GM18505 (cell line): Measurements from ENCODE around the gene DNAJC15.

ENCODE experiments used
- ATAC-seq: cut with Tn5 transposase; IDR thresholded peaks from one replicate; pipeline ENCODE4 v1.9.1; 2021; ENCODE audit not compliant: unreplicated experiment
- POLR2A ChIP-seq: IDR thresholded peaks from 4 replicates; pipeline ENCODE4 v1.6.1; 2011; ENCODE audit warnings: borderline replicate concordance; ENCODE audit not compliant: insufficient read depth, insufficient read length; ENCODE audit errors: extremely low read depth

The DNAJC15 gene

GRCh38 chr13:42992764-42993122, 30.6 kb upstream of the DNAJC15 start:
- no peak for ATAC-seq
- TF ChIP-seq POLR2A, result no peak

GRCh38 chr13:42994878-42995277, 28.5 kb upstream of the DNAJC15 start:
- ATAC-seq, result no peak
- TF ChIP-seq POLR2A, result no peak

GRCh38 chr13:42996584-42996983, 26.8 kb upstream of the DNAJC15 start:
- ATAC-seq, result no peak
- no peak for TF ChIP-seq POLR2A

GRCh38 chr13:42997381-42997780, 26.0 kb upstream of the DNAJC15 start:
- ATAC-seq, result no peak
- no peak for TF ChIP-seq POLR2A

GRCh38 chr13:42999491-42999890, 23.9 kb upstream of the DNAJC15 start:
- TF ChIP-seq POLR2A, result no peak
- ATAC-seq, result no peak

- no peak for TF ChIP-seq POLR2A
- no peak for ATAC-seq
These were observed 22.7 kb upstream of the DNAJC15 start for GRCh38 chr13:43000676-43001075.

GRCh38 chr13:43002021-43002420, 21.4 kb upstream of the DNAJC15 start:
- no peak for ATAC-seq

GRCh38 chr13:43003010-43003409, 20.4 kb upstream of the DNAJC15 start:
- ATAC-seq, result no peak
- TF ChIP-seq POLR2A, result no peak

More at GRCh38 chr13:43002021-43002420, 21.4 kb upstream of the DNAJC15 start:
- no peak for TF ChIP-seq POLR2A

GRCh38 chr13:43003729-43004128, 19.7 kb upstream of the DNAJC15 start:
- TF ChIP-seq POLR2A, result no peak
- no peak for ATAC-seq

- no peak for TF ChIP-seq POLR2A
- no peak for ATAC-seq
These were observed 17.7 kb upstream of the DNAJC15 start for GRCh38 chr13:43005460-43006236.

GRCh38 chr13:43006893-43007631, 16.3 kb upstream of the DNAJC15 start:
- no peak for TF ChIP-seq POLR2A
- ATAC-seq, result no peak

GRCh38 chr13:43008596-43008995, 14.8 kb upstream of the DNAJC15 start:
- no peak for ATAC-seq
- TF ChIP-seq POLR2A, result no peak

GRCh38 chr13:43009506-43009905, 13.9 kb upstream of the DNAJC15 start:
- TF ChIP-seq POLR2A, result no peak

GRCh38 chr13:43014162-43014561, 9.2 kb upstream of the DNAJC15 start:
- no peak for ATAC-seq
- no peak for TF ChIP-seq POLR2A

More at GRCh38 chr13:43009506-43009905, 13.9 kb upstream of the DNAJC15 start:
- no peak for ATAC-seq
